KMS-11 (cell line): ENCODE results near the gene MAJIN.
A peak's percentile ranks its signal among the peaks of the same experiment; 100 is the strongest.
"Not testable (repeated sequence)": the region's sequence is repeated elsewhere in the genome, so short reads cannot be mapped to it uniquely, and the experiment has no call there.

Source experiments
- H2AFZ ChIP-seq: fragments of 200-600 bp; sonication (generic); 2 replicates; pipeline ENCODE4 v1.6.1; 2016; ENCODE audit warnings: antibody characterized with exemption, mixed run types, low read depth
- H3K27ac ChIP-seq: fragments of 200-600 bp; sonication (generic); 2 replicates; pipeline ENCODE4 v1.6.1; 2016; ENCODE audit warnings: mild to moderate bottlenecking, mixed run types
- H3K27me3 ChIP-seq: fragments of 200-600 bp; sonication (generic); 2 replicates; pipeline ENCODE4 v1.6.1; 2017; ENCODE audit warnings: mild to moderate bottlenecking, low read depth, mixed run types, moderate library complexity; ENCODE audit not compliant: insufficient read depth
- H3K36me3 ChIP-seq: fragments of 200-600 bp; sonication (generic); 2 replicates; pipeline ENCODE4 v1.6.1; 2017; ENCODE audit warnings: mild to moderate bottlenecking, mixed run types; ENCODE audit not compliant: insufficient read depth
- H3K4me1 ChIP-seq: fragments of 200-600 bp; sonication (generic); 2 replicates; pipeline ENCODE4 v1.6.1; 2016; ENCODE audit warnings: mild to moderate bottlenecking, low read depth, mixed run types; ENCODE audit not compliant: poor library complexity, severe bottlenecking
- H3K4me2 ChIP-seq: fragments of 200-600 bp; sonication (generic); 2 replicates; pipeline ENCODE4 v1.7.0; 2016; ENCODE audit warnings: mild to moderate bottlenecking, mixed run types
- H3K4me3 ChIP-seq: fragments of 200-600 bp; sonication (generic); IDR thresholded peaks from 2 replicates; pipeline ENCODE4 v1.6.1; 2017; ENCODE audit warnings: low read depth, low read length, mixed read lengths; ENCODE audit not compliant: insufficient read depth
- H3K79me2 ChIP-seq: fragments of 200-600 bp; sonication (generic); 2 replicates; pipeline ENCODE4 v1.6.1; 2016; ENCODE audit warnings: low read depth, mixed run types; ENCODE audit not compliant: insufficient read depth
- H3K9ac ChIP-seq: fragments of 200-600 bp; sonication (generic); 2 replicates; pipeline ENCODE4 v1.6.1; 2016; ENCODE audit warnings: mild to moderate bottlenecking, mixed run types
- H4K20me1 ChIP-seq: fragments of 200-600 bp; sonication (generic); 2 replicates; pipeline ENCODE4 v1.6.1; 2016; ENCODE audit warnings: mild to moderate bottlenecking, mixed run types; ENCODE audit not compliant: insufficient read depth
- CTCF ChIP-seq: fragments of 200-600 bp; sonication (generic); conservative IDR thresholded peaks from 2 replicates; pipeline ENCODE4 v1.6.1; 2017; ENCODE audit warnings: low read depth, mild to moderate bottlenecking, antibody characterized with exemption, low read length, moderate library complexity, mixed read lengths

MAJIN gene

GRCh38 chr11:65013130-65013887 is 41.4 kb upstream of the MAJIN start:
- H3K9ac ChIP-seq: peak overlapping the region; percentile 90
- H3K36me3 ChIP-seq: no peaks in the 10 kb centered on the region
- H3K27me3 ChIP-seq: no peaks in the 10 kb centered on the region
- peaks cover 7% of the 10 kb centered on the region; the same call in 1 of the 2 replicates for H3K79me2 ChIP-seq
- H3K27ac ChIP-seq: peak overlapping the region; percentile 95
- H3K4me3 ChIP-seq: no peak overlapping the region
- peak overlapping the region; percentile 83 for H3K4me2 ChIP-seq
- peak; percentile 59; the same call in 1 of the 2 replicates for TF ChIP-seq CTCF
- no peaks in the 10 kb centered on the region for H4K20me1 ChIP-seq
- peak overlapping the region; percentile 89 for H2AFZ ChIP-seq
- H3K4me1 ChIP-seq: peaks cover 15% of the 10 kb centered on the region

- Histone ChIP-seq H2AFZ (no peak overlapping the region), H3K4me2 (no peak overlapping the region), H3K79me2 (no peaks in the 10 kb centered on the region), H4K20me1 (no peaks in the 10 kb centered on the region), H3K27me3 (no peaks in the 10 kb centered on the region; the same call in 1 of the 2 replicates), H3K4me3 (no peak overlapping the region), H3K9ac (no peak overlapping the region), H3K27ac (no peak overlapping the region), H3K36me3 (no peaks in the 10 kb centered on the region), H3K4me1 (peaks cover 4% of the 10 kb centered on the region)
- TF ChIP-seq CTCF: no peak
Measured at GRCh38 chr11:65008873-65009272, 37.0 kb upstream of the MAJIN start.

GRCh38 chr11:65008016-65008415 is 36.1 kb upstream of the MAJIN start:
- Histone ChIP-seq H3K36me3 (no peaks in the 10 kb centered on the region), H3K4me2 (no peak overlapping the region), H3K4me1 (peaks cover under 1% of the 10 kb centered on the region), H3K27ac (no peak overlapping the region), H3K9ac (no peak overlapping the region), H2AFZ (no peak overlapping the region), H3K79me2 (no peaks in the 10 kb centered on the region), H3K27me3 (no peaks in the 10 kb centered on the region; the same call in 1 of the 2 replicates), H4K20me1 (no peaks in the 10 kb centered on the region), H3K4me3 (no peak overlapping the region)
- TF ChIP-seq CTCF: no peak

- H4K20me1 ChIP-seq, H3K27ac ChIP-seq, H3K27me3 ChIP-seq, H3K9ac ChIP-seq, H3K36me3 ChIP-seq, H3K4me2 ChIP-seq, H3K79me2 ChIP-seq, H3K4me1 ChIP-seq, H3K4me3 ChIP-seq, H2AFZ ChIP-seq: not testable (repeated sequence)
Measured at GRCh38 chr11:65003968-65004367, 32.1 kb upstream of the MAJIN start.

GRCh38 chr11:65003282-65003681 is 31.4 kb upstream of the MAJIN start:
- TF ChIP-seq CTCF: no peak
- H3K4me3 ChIP-seq: no peak overlapping the region
- H3K27me3 ChIP-seq: peaks cover 3% of the 10 kb centered on the region; the same call in 1 of the 2 replicates
- no peaks in the 10 kb centered on the region for H4K20me1 ChIP-seq
- H3K27ac ChIP-seq: no peak overlapping the region
- H3K9ac ChIP-seq: no peak overlapping the region
- no peaks in the 10 kb centered on the region for H3K79me2 ChIP-seq
- H3K4me1 ChIP-seq: no peaks in the 10 kb centered on the region
- no peak overlapping the region for H3K4me2 ChIP-seq
- no peak overlapping the region for H2AFZ ChIP-seq
- H3K36me3 ChIP-seq: no peaks in the 10 kb centered on the region
